GM19468 (cell line): Measurements from ENCODE around the gene EXOSC10.
"Not testable (repeated sequence)": the region's sequence is repeated elsewhere in the genome, so short reads cannot be mapped to it uniquely, and the experiment has no call there.

Source experiments
- ATAC-seq: cut with Tn5 transposase; IDR thresholded peaks from one replicate; pipeline ENCODE4 v1.9.1; 2021; ENCODE audit warnings: mild to moderate bottlenecking, moderate library complexity, moderate number of reproducible peaks; ENCODE audit not compliant: unreplicated experiment; ENCODE audit errors: extremely low read depth

The EXOSC10 gene

DNA sequence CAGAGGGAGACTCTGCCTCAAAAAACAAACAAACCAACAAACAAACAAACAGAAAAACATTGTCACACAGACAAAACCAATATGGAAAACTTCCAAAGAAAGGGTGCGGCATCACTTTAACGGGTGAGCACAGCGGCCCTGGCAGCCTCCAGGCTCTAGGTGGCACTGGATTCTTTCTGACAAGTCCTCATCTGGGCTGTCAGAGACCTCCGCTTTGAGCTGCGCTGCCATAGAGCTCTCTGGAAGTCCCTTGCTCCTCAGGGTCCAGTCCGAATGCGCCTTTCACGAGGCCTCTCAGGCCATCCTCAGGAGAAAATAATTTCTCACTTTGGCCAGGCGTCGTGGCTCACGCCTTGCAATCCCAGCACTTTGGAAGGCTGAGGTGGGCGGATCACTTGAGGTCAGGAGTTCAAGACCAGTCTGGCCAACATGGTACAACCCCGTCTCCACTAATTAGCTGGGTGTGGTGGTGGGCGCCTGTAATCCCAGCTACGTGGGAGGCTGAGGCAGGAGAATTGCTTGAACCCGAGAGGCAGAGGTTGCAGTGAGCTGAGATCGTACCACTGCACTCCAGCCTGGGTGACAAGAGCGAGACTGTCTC lies 35.6 kb downstream of the EXOSC10 start:
- not testable (repeated sequence) for ATAC-seq

DNA sequence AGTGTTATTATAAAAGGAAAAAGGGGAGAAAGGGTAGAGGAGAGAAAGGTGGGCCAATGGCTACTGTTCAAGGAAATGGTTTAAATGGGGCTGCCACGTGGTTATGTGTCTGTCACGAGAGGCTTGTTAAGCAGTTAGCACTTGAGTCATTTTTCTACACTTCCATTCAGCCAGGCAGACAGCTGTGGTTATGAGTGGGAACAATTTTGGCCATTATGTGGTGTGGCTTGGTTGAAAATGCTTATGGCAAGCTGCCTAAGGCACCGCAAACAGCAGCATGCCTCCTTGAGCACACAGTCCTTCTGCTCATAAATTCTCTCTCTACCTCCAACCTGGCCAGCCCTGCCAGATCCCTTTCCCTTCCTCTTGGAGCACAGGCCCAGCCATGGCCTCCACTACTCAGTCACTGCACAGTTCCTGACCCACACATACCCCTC lies 36.7 kb downstream of the EXOSC10 start:
- ATAC-seq, result no peak

DNA sequence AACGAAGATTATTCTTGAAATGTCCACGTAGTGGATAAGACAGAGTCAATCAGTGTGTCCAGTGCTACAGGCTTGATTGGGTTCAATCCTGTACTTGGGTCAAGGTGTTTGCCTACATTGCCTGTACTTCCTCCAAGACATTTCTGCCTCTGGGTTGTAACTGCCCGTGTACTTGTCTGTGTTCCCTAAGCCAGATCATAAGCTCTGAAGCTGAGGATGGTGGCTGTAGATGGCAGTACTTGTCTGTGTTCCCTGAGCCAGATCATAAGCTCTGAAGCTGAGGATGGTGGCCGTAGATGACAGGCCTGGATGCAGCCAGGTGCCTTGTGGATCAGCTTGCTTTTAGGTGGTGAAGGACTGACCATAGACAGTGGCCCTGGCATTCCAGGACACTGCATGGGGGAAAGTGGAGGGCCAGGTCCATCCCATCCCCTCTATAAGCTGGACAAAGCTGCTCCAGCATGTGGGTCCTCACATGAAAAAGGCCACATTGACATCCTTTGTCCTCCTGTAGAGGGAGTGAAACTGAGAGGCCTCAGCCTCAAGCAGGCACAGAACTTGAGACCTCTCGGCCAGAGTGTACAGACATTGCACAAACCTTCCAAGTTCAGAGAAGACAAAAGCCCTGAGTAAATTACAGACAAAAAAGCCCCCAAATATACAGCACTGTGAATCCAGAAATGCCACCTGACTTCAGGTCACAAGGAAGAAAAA lies 37.9 kb downstream of the EXOSC10 start:
- ATAC-seq, result no peak

DNA sequence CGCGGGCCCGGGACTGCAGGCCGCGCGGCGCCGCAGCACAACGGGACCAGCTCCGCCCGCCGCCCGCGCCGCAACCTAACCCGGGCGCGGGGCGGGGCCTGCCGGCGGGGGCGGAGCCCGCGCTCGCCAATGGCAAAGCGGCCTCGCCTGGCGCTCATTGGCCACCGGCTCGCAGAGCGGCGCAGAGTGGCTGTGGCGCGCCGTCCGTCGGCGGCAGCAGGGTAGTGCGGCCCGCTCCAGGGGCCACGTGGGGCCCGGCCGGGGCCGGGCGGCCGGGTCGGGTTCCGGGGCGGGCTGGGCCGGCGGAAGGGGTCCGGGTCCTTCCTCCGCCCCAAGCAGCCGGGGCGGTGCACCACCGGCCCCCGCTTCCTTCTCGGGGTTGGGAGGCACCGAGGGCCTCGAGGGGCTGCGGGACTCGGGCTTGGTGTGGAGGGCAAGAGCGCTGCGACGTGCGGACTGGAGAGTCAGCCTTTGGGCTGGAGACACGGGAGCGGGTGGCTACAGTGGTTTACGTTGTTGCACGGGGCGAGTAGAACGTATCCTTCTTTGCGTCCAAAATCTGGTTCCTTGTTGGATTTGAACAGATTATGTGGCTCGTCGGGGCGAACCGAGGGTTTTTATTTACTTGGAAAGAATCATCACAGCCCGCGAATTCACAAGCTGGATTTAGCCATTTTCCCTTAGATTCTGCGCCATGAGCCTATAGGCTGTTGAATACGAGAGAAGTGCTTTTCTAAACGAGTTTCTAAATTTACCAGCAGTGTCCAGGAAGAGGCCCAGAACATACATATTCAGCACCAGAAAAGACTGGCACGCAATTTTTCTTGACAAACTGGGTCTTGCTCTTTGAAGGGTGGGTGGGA lies 39.5 kb downstream of the EXOSC10 start, which contains the start of gene SRM:
TSS of gene SRM (minus strand) at position 51 of the 863 bp plus-strand sequence. CDS start 75 bp downstream, outside the sequence.
- ATAC-seq, result peak; percentile 93

DNA sequence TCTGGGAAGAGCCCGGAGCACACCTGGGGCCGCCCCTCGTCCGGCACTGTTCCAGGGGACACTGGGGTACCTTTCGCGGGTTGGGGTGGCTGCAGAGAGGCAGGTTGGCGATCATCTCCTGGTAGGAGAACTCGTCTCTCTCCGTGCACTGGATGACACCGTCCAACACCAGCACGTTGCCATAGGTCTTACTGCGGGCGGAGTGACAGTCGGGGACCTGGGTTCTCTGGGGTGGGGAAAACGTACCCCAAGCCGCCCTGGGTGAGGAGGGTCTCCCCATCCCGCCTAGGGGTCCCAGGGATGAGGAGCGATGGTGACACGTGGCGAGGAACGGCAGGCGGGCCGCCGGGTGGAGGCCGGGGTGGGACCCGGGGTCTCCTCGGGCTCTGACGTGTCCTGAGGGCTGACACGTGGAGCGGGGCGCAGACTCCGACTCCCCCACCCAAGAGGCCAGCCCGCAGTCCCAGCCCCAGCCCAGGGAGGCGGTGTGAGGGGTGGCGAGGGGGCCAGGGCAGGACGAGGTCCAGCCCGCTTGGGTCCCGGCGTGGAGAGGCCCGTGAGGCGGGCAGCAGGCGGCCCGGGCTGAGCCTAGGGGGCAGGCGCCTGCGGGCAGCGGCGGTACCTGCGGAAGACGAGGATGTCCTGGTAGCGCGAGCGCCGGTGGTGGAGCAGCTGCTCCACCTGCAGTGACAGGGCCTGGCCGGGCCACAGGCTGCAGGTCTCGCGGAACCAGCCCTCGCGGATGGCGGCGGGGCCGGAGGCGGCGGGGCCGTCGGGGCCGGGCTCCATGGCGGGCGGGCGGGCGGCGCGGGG lies 40.3 kb downstream of the EXOSC10 start:
- ATAC-seq, result peak; percentile 17

GRCh38 chr1:11058595-11059154 lies 41.0 kb downstream of the EXOSC10 start:
- ATAC-seq, result no peak

GRCh38 chr1:11058026-11058425 lies 41.6 kb downstream of the EXOSC10 start:
- ATAC-seq, result no peak

DNA sequence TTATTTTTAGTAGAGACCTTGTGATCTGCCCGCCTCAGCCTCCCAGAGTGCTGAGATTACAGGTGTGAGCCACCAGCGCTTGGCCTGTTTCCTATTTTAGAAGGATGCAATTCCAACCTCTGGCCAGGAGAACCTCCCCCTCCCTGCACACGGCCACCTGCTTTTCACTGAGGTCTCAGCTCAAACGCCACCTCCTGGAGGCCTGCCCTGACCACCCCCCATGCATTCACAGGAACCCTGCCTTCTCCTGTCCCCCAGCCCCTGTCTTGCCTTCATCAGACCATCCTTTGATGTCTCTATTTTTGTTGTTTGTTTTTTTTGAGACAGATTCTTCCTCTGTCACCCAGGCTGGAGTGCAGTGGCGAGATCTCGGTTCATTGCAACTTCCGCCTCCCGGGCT lies 42.2 kb downstream of the EXOSC10 start:
- no peak for ATAC-seq

DNA sequence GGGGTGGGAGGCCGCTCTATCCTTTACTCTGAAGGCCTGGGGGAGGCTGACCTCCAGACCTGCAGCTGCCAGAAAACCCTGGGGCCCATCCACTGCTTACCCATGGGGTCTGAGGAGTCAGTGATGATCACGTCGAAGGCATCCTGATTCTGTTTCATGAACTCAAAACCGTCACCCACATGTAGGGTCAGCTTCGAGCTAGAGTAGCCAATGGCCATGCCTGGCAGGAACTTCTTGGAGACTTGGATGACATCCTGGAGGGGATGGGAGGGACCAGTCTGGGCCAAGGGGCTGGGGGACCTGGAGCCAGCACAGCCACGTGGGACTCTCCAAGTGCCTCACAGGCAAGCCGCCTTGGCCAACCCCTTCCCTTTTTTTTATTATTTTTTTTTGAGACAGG lies 43.2 kb downstream of the EXOSC10 start:
- no peak for ATAC-seq

DNA sequence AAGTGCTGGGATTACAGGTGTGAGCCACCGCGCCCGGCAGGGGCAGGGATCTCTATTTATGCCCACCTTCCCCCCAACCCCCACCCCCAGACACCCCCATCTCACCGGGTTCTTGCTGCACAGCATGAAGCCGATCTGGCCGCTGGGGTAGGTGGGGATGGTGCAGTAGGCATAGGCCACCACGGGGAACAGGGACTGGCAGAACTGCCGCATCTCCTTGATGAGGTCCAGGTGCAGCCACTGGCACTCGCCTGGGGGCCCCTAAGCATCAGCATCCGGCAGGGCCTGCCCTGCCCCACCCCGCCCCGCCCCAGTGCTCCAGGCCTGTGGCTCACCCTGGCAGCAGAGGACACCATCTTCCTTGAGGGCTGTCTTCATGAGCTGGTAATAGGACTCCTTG lies 44.0 kb downstream of the EXOSC10 start:
- no peak for ATAC-seq

GRCh38 chr1:11054666-11055065 lies 45.0 kb downstream of the EXOSC10 start:
- no peak for ATAC-seq

DNA sequence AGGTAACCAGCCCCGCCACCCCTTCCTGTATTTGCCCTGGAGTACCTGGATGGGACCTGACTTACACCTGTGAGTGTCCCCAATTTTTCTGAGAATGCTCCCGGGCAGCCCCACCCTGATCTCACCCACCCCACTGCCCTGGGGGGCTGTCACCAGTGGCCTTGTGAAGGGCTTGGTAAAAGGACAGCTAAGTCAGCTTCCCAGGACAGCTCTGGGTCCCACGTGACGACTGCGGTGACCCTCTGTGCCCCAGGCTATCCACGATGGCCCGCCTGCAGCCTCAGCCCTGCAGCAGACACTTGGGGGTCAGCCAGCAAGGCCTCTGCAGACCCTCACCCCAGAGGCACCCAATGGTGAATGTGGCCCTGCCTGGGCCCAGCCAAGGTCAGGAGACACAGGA lies 45.5 kb downstream of the EXOSC10 start:
- no peak for ATAC-seq

DNA sequence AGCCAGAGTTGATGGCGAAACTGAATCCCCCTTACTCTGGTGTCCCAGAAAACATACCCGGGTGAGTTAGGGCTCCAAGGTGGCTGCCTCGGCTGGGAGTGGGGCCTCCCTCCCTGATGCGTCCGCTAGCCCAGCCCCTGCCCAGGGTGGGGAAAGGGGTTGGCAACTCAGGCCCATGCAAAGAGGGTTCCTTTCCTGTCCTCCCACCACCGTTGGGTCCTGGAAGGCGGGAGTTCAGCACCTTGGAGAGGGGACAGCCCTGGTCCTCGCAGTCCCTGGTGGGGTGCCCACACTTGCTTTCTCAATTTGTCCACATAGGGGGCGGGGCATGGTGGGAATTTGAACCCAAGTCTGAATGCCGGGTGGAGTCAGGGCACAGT lies 45.9 kb downstream of the EXOSC10 start:
- no peak for ATAC-seq

GRCh38 chr1:11052839-11053757 lies 46.6 kb downstream of the EXOSC10 start:
- ATAC-seq, result no peak

- no peak for ATAC-seq
These were observed 47.7 kb downstream of the EXOSC10 start for GRCh38 chr1:11051781-11052511.

- ATAC-seq, result not testable (repeated sequence)
These were observed 48.5 kb downstream of the EXOSC10 start for GRCh38 chr1:11051121-11051520.

DNA sequence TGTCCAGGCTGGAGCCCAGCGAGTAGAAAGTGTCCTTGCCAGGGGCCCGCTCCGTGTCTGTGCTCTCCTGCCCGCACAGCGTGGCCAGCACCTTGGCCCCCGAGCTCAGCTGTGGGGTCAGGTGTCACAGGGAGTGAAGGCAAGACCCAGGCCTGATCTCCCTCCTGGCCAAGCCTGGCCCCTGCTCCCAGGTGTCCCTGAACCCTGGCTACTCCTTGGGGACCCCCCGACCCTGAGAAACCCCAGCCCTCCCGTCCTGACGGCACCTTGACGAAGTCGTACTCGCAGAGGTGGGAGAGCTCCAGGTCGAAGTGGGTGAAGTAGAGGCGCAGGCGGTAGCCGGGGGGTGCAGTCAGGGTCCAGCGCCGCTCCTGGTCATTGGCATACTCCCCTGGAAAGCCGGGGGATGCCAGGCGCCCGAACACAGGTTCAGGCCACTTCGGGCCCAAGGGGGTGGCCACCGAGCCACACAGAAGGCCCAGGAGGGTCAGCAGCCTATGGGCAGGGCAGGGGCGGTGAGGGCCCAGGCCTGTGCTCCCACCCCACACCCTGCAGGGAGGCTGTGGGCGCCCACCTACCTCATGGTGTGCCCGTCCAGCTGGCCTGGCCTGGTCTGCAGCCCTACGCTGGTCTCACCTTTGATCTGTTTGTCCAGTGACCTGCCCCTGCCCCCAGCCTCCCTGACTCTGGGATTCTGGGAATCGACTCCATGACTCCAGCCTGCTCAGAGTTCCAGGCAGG lies 52.9 kb downstream of the EXOSC10 start, which contains the start of gene MASP2:
TSS of gene MASP2 (minus strand) at position 615 of the 741 bp plus-strand sequence. CDS start at position 583, 32 bp downstream.
- ATAC-seq, result no peak

GRCh38 chr1:11046270-11046566 lies 53.5 kb downstream of the EXOSC10 start:
- ATAC-seq, result no peak
